Cardiac muscle cell (in vitro differentiated cells and primary cell): ENCODE results near the gene GPD1L. TPM values are rescaled to one million over a fixed set of nuclear protein-coding genes. Genes with fewer than 3 reads are reported as not detected.

Experiments used
- DNase-seq, 2 donors: peaks; one replicate each; pipeline versions ENCODE4 v3.0.0 to v3.0.0-alpha.2; 2010 to 2017; ENCODE audit warnings: low read depth in 1 of 2, low spot score in 1 of 2
- H3K27ac ChIP-seq: fragments of 200-600 bp; sonication (generic); 2 replicates; pipeline ENCODE4 v1.5.1; 2016
- H3K27me3 ChIP-seq: fragments of 200-600 bp; sonication (generic); 2 replicates; pipeline ENCODE4 v1.6.0; 2016; ENCODE audit warnings: control low read depth
- H3K36me3 ChIP-seq: fragments of 200-600 bp; sonication (generic); 2 replicates; pipeline ENCODE4 v1.5.1; 2016; ENCODE audit warnings: control low read depth
- H3K4me1 ChIP-seq: fragments of 200-600 bp; sonication (generic); 2 replicates; pipeline ENCODE4 v1.8.1; 2017; ENCODE audit warnings: low read depth, mild to moderate bottlenecking, mixed run types
- H3K4me3 ChIP-seq: fragments of 200-600 bp; sonication (generic); 2 replicates; pipeline ENCODE4 v1.5.1; 2016; ENCODE audit warnings: mild to moderate bottlenecking
- H3K9me3 ChIP-seq: fragments of 200-600 bp; sonication (generic); 2 replicates; pipeline ENCODE4 v1.5.1; 2017; ENCODE audit warnings: low read depth, mild to moderate bottlenecking, control low read depth
- CTCF ChIP-seq: IDR thresholded peaks from 2 replicates; pipeline ENCODE4 v1.5.1; 2012; ENCODE audit warnings: low read depth, mild to moderate bottlenecking, low read length
- polyA plus RNA-seq: library from polyadenylated mRNA; unstranded; fragments of >200 nt; fragmentation: Nextera tagmentation; extraction: Ambion mirVana; gene quantifications from 2 replicates; pipeline ENCODE4 v1.2.1, GENCODE V29; 2016
- total RNA-seq: library from RNA; depleted of rRNA; stranded (reverse); fragments of >200 nt; gene quantifications from 2 replicates; pipeline ENCODE4 v1.2.3, GENCODE V29; 2016

Gene GPD1L
- total and polyA plus RNA-seq, 2 experiments from 2014 or later, result 19.4 to 20.1 TPM

GRCh38 chr3:32138545-32139104 lies 32.2 kb downstream of the GPD1L start:
- no peaks in the 10 kb centered on the region for H3K9me3 ChIP-seq
- no peak overlapping the region for H3K4me3 ChIP-seq
- H3K27ac ChIP-seq, result peak overlapping the region; percentile 85
- H3K36me3 ChIP-seq, result no peaks in the 10 kb centered on the region
- TF ChIP-seq CTCF, result no peak
- H3K27me3 ChIP-seq, result no peaks in the 10 kb centered on the region
- peaks cover 10% of the 10 kb centered on the region for H3K4me1 ChIP-seq
- no peak for DNase-seq

- peaks cover 10% of the 10 kb centered on the region for H3K4me1 ChIP-seq
- H3K27ac ChIP-seq, result no peak overlapping the region
- no peaks in the 10 kb centered on the region for H3K36me3 ChIP-seq
- no peak for TF ChIP-seq CTCF
- no peaks in the 10 kb centered on the region for H3K27me3 ChIP-seq
- DNase-seq, result peak in 1 of 2 donors; percentile 36
- H3K9me3 ChIP-seq, result no peaks in the 10 kb centered on the region
- H3K4me3 ChIP-seq, result no peak overlapping the region
Measured at GRCh38 chr3:32140943-32141342, 34.5 kb downstream of the GPD1L start.

- Histone ChIP-seq H3K27ac (no peak overlapping the region), H3K4me3 (no peak overlapping the region), H3K4me1 (peaks cover 2% of the 10 kb centered on the region), H3K27me3 (no peaks in the 10 kb centered on the region), H3K9me3 (no peaks in the 10 kb centered on the region), H3K36me3 (no peaks in the 10 kb centered on the region)
- TF ChIP-seq CTCF, result peak; percentile 78
- peak; percentile 81 to 96 for DNase-seq
Measured at GRCh38 chr3:32143849-32144757, 37.7 kb downstream of the GPD1L start.

GRCh38 chr3:32146746-32147211 lies 40.4 kb downstream of the GPD1L start:
- no peaks in the 10 kb centered on the region for H3K36me3 ChIP-seq
- H3K4me3 ChIP-seq, result no peak overlapping the region
- TF ChIP-seq CTCF, result no peak
- H3K4me1 ChIP-seq, result peaks cover 2% of the 10 kb centered on the region
- no peaks in the 10 kb centered on the region for H3K9me3 ChIP-seq
- DNase-seq, result no peak
- no peaks in the 10 kb centered on the region for H3K27me3 ChIP-seq
- no peak overlapping the region for H3K27ac ChIP-seq

- H3K27ac ChIP-seq, result no peak overlapping the region
- H3K4me1 ChIP-seq, result peaks cover 2% of the 10 kb centered on the region
- no peaks in the 10 kb centered on the region for H3K36me3 ChIP-seq
- no peak for DNase-seq
- no peak for TF ChIP-seq CTCF
- H3K9me3 ChIP-seq, result no peaks in the 10 kb centered on the region
- no peak overlapping the region for H3K4me3 ChIP-seq
- no peaks in the 10 kb centered on the region for H3K27me3 ChIP-seq
Measured at GRCh38 chr3:32147509-32147908, 41.1 kb downstream of the GPD1L start.
